SK-N-SH treated with all-trans-retinoic acid at 6 μM for 48 hours (cell line): ENCODE data around the gene CORO2A.

Experiments used
- ATAC-seq: fragments of 200-7000 bp; cut with Tn5 transposase; 3 replicates; pipeline ENCODE4 v1.9.1; 2020; ENCODE audit warnings: mild to moderate bottlenecking, moderate library complexity
- ARNTL ChIP-seq: fragments of 450-650 bp; formaldehyde crosslinking; IDR thresholded peaks from 2 replicates; pipeline ENCODE4 v1.5.0; 2020; ENCODE audit warnings: low read depth, mild to moderate bottlenecking, moderate library complexity, borderline replicate concordance
- BACH2 ChIP-seq: fragments of 250-450 bp; sonication (Bioruptor Pico); IDR thresholded peaks from 2 replicates; pipeline ENCODE4 v1.9.0; 2021; ENCODE audit warnings: mild to moderate bottlenecking, borderline replicate concordance
- CREB5 ChIP-seq: fragments of 250-450 bp; sonication (Bioruptor Pico); IDR thresholded peaks from 2 replicates; pipeline ENCODE4 v1.5.1; 2020; ENCODE audit warnings: low read depth, mild to moderate bottlenecking, moderate library complexity
- CSDC2 ChIP-seq: fragments of 250-450 bp; sonication (Bioruptor Pico); IDR thresholded peaks from 2 replicates; pipeline ENCODE4 v1.5.0; 2020; ENCODE audit warnings: mild to moderate bottlenecking, moderate library complexity
- CSRNP3 ChIP-seq: fragments of 250-450 bp; sonication (Bioruptor Pico); IDR thresholded peaks from 2 replicates; pipeline ENCODE4 v1.5.1; 2021; ENCODE audit warnings: mild to moderate bottlenecking, moderate library complexity
- GLIS3 ChIP-seq: fragments of 250-450 bp; sonication (Bioruptor Pico); IDR thresholded peaks from 2 replicates; pipeline ENCODE4 v1.5.0; 2020; ENCODE audit warnings: mild to moderate bottlenecking, moderate library complexity
- ISL1 ChIP-seq: fragments of 250-450 bp; sonication (Bioruptor Pico); IDR thresholded peaks from 2 replicates; pipeline ENCODE4 v2.1.2; 2022; ENCODE audit warnings: mild to moderate bottlenecking, moderate library complexity
- OSR1 ChIP-seq: fragments of 250-450 bp; sonication (Bioruptor Pico); IDR thresholded peaks from 2 replicates; pipeline ENCODE4 v1.8.0; 2022; ENCODE audit warnings: moderate library complexity, mild to moderate bottlenecking, inconsistent platforms
- PATZ1 ChIP-seq: fragments of 250-450 bp; sonication (Bioruptor Pico); IDR thresholded peaks from 2 replicates; pipeline ENCODE4 v1.8.0; 2020; ENCODE audit warnings: mild to moderate bottlenecking, moderate library complexity, borderline replicate concordance
- POU6F1 ChIP-seq: fragments of 250-450 bp; sonication (Bioruptor Pico); IDR thresholded peaks from 2 replicates; pipeline ENCODE4 v1.8.0; 2021; ENCODE audit warnings: low read depth, mild to moderate bottlenecking, moderate library complexity, borderline replicate concordance
- PPARA ChIP-seq: fragments of 250-450 bp; sonication (Bioruptor Pico); IDR thresholded peaks from 2 replicates; pipeline ENCODE4 v1.5.0; 2020; ENCODE audit warnings: mild to moderate bottlenecking, borderline replicate concordance
- RARB ChIP-seq: fragments of 250-450 bp; sonication (Bioruptor Pico); IDR thresholded peaks from 2 replicates; pipeline ENCODE4 v1.8.0; 2021; ENCODE audit warnings: mild to moderate bottlenecking, moderate library complexity
- SNAI2 ChIP-seq: fragments of 250-450 bp; sonication (Bioruptor Pico); IDR thresholded peaks from 2 replicates; pipeline ENCODE4 v1.5.0; 2020; ENCODE audit warnings: mild to moderate bottlenecking, moderate library complexity
- TOX ChIP-seq: fragments of 250-450 bp; sonication (Bioruptor Pico); IDR thresholded peaks from 2 replicates; pipeline ENCODE4 v1.8.0; 2021; ENCODE audit warnings: mild to moderate bottlenecking, moderate library complexity, borderline replicate concordance
- TSHZ2 ChIP-seq: fragments of 250-450 bp; sonication (Bioruptor Pico); IDR thresholded peaks from 2 replicates; pipeline ENCODE4 v1.5.0; 2020; ENCODE audit warnings: mild to moderate bottlenecking, moderate library complexity
- ZC3H10 ChIP-seq: fragments of 250-450 bp; sonication (Bioruptor Pico); IDR thresholded peaks from 2 replicates; pipeline ENCODE4 v1.5.1; 2021; ENCODE audit warnings: mild to moderate bottlenecking, moderate library complexity
- ZFP3 ChIP-seq: fragments of 250-450 bp; sonication (Bioruptor Pico); IDR thresholded peaks from 2 replicates; pipeline ENCODE4 v1.5.0; 2020; ENCODE audit warnings: mild to moderate bottlenecking, moderate library complexity
- ZFP30 ChIP-seq: fragments of 450-650 bp; formaldehyde crosslinking; IDR thresholded peaks from 2 replicates; pipeline ENCODE4 v1.5.0; 2022; ENCODE audit warnings: mild to moderate bottlenecking, moderate library complexity
- ZNF565 ChIP-seq: fragments of 450-650 bp; formaldehyde crosslinking; conservative IDR thresholded peaks from 2 replicates; pipeline ENCODE4 v1.5.0; 2020; ENCODE audit warnings: low read depth, mild to moderate bottlenecking, moderate library complexity
- ZNF70 ChIP-seq: fragments of 450-650 bp; formaldehyde crosslinking; IDR thresholded peaks from 2 replicates; pipeline ENCODE4 v1.5.0; 2020; ENCODE audit warnings: mild to moderate bottlenecking, moderate library complexity
- ZNF8 ChIP-seq: fragments of 450-650 bp; formaldehyde crosslinking; IDR thresholded peaks from 2 replicates; pipeline ENCODE4 v1.5.0; 2020; ENCODE audit warnings: mild to moderate bottlenecking, moderate library complexity

The CORO2A gene

GRCh38 chr9:98215821-98216220, 23.4 kb upstream of the CORO2A start:
- no peak for TF ChIP-seq CSRNP3 (CRISPR knock-in tag)
- no peak for TF ChIP-seq ZC3H10 (CRISPR knock-in tag)
- no peak for TF ChIP-seq BACH2
- TF ChIP-seq TOX (CRISPR knock-in tag) = no peak
- no peak for TF ChIP-seq ZNF565 (CRISPR knock-in tag)
- TF ChIP-seq OSR1 (CRISPR knock-in tag) = no peak
- TF ChIP-seq PATZ1 (CRISPR knock-in tag) = no peak
- no peak for TF ChIP-seq CSDC2 (CRISPR knock-in tag)
- no peak for TF ChIP-seq POU6F1 (CRISPR knock-in tag)
- TF ChIP-seq ZNF8 (CRISPR knock-in tag) = no peak
- no peak for TF ChIP-seq ARNTL (CRISPR knock-in tag)
- TF ChIP-seq SNAI2 = no peak
- TF ChIP-seq GLIS3 (CRISPR knock-in tag) = no peak
- no peak for TF ChIP-seq ZFP3 (CRISPR knock-in tag)
- no peak for TF ChIP-seq RARB (CRISPR knock-in tag)
- no peak for TF ChIP-seq ZNF70 (CRISPR knock-in tag)
- no peak for TF ChIP-seq TSHZ2
- no peak for TF ChIP-seq ZFP30 (CRISPR knock-in tag)
- TF ChIP-seq ISL1 = no peak
- ATAC-seq = peak; percentile 91

GRCh38 chr9:98215271-98215670, 22.8 kb upstream of the CORO2A start:
- TF ChIP-seq CREB5 (CRISPR knock-in tag) (no peak), ISL1 (no peak), ZNF70 (CRISPR knock-in tag) (no peak), CSRNP3 (CRISPR knock-in tag) (no peak), RARB (CRISPR knock-in tag) (no peak), ZNF8 (CRISPR knock-in tag) (no peak), TOX (CRISPR knock-in tag) (no peak)
- ATAC-seq = no peak

- no peak for TF ChIP-seq GLIS3 (CRISPR knock-in tag)
- TF ChIP-seq CSDC2 (CRISPR knock-in tag) = no peak
- TF ChIP-seq CSRNP3 (CRISPR knock-in tag) = no peak
- TF ChIP-seq ARNTL (CRISPR knock-in tag) = no peak
- no peak for TF ChIP-seq SNAI2
- no peak for TF ChIP-seq ZNF565 (CRISPR knock-in tag)
- TF ChIP-seq RARB (CRISPR knock-in tag) = no peak
- no peak for TF ChIP-seq PPARA (CRISPR knock-in tag)
- no peak for TF ChIP-seq PATZ1 (CRISPR knock-in tag)
- no peak for TF ChIP-seq CREB5 (CRISPR knock-in tag)
- ATAC-seq = no peak; the same call in 2 of the 3 replicates
Observed at GRCh38 chr9:98214811-98215210, 22.4 kb upstream of the CORO2A start.
